Measurements from ENCODE around the gene EXOC3L4.
"Not testable (repeated sequence)": the region's sequence is repeated elsewhere in the genome, so short reads cannot be mapped to it uniquely, and the experiment has no call there.

The EXOC3L4 gene

DNA sequence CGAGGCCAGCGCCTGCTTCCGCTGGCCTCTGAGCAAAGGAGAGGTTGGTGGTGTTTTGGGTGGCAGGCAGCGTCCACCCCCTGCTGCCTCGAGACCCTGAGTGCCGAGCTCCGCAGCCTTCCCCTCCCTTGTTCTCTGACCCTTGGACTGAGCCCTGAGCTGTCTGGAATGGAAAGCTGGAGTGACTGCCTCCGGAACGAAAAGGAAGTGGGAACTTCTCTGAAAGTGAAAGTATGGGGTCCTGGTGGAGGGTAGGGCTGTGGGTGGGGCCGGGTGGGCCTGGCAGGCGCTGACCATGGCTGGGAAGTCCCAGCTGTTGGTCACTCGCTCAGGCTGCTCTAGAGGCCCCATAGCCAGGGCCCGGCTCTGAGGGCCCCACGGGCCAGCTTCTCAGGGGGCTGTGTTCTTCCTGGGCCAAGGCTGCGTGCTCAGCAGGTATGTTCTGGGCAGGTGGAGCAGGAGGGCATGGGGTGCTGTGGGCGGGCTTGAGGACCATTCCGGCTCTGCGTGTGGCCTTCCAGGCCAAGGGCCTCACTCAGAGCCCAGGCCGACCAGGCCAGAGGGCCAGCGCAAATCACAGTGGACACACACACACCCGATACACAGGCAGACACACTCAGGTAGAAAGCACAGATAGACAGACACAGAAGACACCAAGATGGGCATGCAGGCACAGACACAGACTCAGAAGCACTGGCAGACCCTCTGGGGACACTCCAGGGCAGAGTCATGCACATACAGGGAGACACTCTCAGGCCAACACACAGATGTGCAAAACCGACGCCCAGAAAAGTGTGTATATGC, at the start of gene EXOC3L4:
EXOC3L4 (plus strand) TSS at position 320 of the 804 bp plus-strand sequence. CDS start 5,495 bp downstream, outside the sequence.
- DNase-seq, result peak; percentile 42 to 64

GRCh38 chr14:103045371-103045869, 49.1 kb upstream of the EXOC3L4 start:
- no peak for DNase-seq

DNA sequence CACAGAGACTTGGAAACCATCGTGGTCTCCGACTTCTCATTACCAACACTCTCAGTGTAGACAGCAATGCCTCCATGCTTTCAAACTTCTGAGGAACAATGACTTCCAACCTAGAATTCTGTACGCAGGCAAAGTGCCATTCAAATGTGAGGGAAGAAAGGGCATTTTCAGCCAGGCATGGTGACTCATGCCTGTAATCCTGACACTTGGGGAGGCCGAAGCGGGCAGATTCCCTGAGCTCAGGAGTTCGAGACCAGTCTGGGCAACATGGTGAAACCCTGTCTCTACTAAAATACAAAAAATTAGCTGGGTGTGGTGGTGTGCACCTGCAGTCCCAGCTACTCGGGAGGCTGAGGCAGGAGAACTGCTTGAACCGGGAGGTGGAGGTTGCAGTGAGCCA, 47.1 kb upstream of the EXOC3L4 start:
- not testable (repeated sequence) for DNase-seq

DNA sequence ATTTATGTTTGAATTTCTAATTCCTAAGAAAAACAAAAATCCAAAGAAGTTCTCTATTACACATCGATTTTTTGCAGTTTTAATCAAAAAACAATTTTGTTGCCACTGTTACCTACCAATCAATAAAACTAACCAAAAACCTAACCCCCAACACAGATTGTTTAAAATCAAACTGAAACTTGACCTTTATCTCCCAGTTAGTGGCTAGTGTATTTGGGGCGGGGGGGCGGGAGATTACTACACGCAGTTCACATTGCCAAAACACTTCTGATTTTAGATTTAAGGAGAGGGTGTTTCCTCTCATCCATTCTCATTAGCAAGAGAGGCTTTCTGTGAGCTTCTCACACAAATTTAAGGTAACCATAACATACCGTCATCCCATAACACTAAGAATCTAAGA, 43.6 kb upstream of the EXOC3L4 start:
- no peak for DNase-seq

GRCh38 chr14:103052407-103052806, 42.1 kb upstream of the EXOC3L4 start:
- DNase-seq, result peak; percentile 79 to 88

- no peak for DNase-seq
Measured at GRCh38 chr14:103055695-103056094, 38.8 kb upstream of the EXOC3L4 start.

DNA sequence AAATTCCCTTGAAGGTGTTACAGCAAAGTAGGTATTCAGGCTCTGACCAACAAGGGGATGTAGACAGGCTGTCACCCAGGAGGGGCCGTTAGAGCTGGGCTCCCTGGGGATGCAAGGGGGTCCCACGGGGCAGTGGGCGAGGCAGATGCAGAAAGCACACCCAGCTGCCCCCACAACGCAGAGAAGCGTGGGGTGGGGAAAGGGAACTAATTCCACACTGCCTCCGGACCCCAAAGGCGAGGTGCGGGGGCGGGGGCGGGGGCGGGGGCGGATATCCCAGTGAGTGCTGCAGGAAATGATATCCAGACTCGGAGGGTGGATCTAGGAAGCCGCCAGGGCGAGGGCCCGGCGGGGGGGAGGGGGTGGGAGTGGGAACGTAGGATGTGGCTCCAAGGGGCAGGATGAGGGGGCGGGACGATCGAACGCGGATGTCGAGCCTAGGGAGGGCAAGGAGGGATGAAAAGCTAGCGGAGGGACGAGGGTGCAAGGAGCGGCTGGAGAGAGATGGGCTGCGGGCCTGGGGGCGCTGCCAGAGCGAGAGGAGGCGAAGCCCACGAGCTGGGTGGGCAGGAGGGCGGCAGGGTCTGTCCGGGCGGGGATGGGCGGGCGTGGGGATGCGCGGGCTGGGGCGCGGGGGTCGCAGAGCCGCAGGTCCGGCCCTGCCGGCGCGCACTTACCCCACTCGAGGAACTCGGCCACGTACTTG, 38.0 kb upstream of the EXOC3L4 start:
- DNase-seq, result no peak

DNA sequence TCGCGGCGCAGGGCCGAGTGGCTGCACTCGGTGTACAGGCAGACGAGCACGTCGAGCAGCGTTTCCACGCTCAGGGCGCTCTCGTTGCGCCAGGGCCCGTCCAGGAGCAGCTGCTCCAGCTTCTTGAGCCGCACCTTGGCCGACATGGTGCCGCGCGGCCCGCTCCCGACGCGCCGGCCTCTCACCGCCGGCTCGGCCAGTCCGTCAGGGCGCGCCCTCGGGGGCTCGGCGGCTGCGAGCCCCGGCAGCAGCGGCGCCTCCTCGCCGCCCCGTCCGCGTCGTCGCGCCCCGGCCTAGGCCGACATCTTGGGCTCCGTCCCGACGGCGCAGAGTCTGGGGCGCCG, 37.5 kb upstream of the EXOC3L4 start:
- DNase-seq, result no peak

DNA sequence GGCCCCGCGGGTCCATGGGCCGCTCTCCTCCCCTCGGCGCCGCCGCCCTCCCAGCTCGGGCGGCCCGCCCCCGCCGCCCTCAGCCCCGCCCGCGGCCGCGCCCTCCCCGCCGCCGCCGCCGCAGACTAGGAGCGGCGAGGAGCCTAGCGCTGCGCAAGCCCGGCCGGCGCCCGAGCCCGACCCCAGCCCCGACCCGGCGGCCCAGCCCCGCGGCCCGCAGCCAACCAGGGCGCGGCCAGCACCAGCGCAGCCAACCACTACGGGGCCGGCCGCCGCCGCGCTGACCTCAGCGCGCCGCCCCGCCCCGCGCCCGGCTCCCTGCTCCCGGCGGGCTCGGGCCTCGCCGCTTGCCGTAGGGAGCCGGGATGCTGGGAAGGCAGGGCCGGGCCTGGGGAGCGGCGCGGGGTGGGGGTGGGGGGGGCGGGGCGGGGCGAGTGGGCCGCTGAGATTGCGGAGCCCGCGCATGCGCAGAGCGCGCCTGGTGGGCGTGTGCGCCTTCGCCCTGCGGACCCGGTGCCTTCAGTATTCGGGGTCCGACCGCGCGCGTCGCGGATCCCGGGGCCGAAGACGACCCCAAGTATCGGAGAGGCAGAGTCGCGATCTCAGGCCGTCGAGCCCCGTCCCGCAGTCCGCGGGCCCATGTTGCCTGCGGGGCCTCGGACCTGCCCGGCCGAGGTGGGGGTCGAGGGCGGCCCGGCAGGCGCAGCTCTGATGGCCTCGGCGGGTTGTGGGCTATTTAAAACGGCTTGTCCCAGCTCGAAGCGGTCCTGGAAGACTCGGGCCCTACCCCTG, 37.0 kb upstream of the EXOC3L4 start, which contains the start of gene CDC42BPB:
CDC42BPB (minus strand) TSS at position 178 of the 792 bp plus-strand sequence. CDS start 376 bp downstream, outside the sequence.
- DNase-seq, result peak; percentile 86 to 88

GRCh38 chr14:103058164-103059055, 36.1 kb upstream of the EXOC3L4 start:
- DNase-seq, result no peak

GRCh38 chr14:103059556-103059955, 35.0 kb upstream of the EXOC3L4 start:
- no peak for DNase-seq

DNA sequence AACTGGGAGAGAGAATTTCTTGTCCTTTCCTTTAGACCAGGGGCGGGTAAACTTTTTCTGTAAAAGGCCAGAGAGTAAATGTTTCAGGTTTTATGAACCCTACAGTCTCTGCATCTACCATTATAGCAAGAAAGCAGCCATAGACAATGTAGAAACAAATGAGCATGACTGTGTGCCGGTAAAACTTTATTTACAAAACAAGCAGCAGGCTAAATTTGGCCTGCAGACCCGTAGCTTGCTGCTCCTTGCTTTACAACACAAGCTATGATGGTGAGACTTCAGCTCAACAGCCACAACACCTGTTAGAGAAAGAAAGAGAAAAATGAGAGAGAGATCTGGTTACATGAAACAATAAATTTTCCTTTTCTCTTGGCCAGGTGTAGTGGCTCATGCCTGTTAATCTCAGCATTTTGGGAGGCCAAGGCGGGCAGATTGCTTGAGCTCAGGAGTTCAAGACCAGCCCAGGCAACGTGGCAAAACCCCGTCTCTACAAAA, 33.0 kb upstream of the EXOC3L4 start:
- DNase-seq, result no peak

DNA sequence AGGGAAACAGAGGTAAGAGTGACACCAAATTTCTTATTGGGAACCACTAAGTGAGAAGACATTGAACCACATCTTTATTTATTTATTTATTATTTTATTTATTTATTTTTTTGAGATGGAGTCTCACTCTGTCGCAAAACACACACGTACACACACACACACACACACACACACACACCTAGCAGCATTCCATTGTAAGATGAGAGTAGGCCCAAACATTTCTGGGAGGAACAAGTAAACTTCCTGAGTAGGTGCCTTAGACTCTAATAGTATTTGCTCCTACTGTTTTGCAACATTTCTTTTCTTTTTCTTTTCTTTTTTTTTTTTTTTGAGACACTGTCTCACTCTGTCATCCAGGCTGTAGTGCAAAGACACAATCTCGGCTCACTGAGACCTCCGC, 30.1 kb upstream of the EXOC3L4 start:
- DNase-seq, result no peak

DNA sequence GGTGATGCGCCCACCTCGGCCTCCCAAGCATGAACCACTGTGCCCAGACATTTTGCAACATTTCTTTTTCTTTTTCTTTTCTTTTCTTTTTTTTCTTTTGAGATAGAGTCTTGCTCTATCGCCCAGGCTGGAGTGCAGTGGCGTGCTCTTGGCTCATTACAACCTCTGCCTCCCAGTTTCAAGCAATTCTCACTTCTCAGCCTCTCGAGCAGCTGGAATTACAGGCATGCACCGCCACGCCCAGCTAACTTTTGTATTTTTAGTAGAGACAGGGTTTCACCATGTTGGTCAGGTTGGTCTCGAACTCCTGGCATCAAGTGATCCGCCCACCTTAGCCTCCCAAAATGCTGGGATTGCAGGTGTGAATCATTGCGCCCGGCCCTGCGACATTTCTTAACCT, 29.5 kb upstream of the EXOC3L4 start:
- no peak for DNase-seq

DNA sequence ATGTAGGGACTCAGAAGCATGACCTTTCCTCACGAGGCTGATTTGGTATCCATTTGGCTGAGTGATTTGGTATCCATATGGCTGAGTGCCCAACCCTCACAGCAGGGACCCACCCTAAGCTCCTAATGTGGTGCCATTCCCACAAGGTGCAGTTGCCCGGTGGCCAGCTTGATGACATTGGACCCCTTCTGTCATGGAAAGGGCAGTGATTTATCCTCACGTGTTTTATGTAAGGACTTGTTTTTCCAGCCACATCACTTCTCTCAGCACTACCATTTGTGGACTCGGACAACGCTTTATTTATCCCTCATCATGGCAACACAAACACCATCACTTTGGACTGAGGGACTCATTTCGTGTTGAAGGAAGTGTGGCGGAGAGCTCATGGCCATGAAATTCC, 28.7 kb upstream of the EXOC3L4 start:
- no peak for DNase-seq

- no peak for DNase-seq
Measured at GRCh38 chr14:103066399-103066798, 28.1 kb upstream of the EXOC3L4 start.

DNA sequence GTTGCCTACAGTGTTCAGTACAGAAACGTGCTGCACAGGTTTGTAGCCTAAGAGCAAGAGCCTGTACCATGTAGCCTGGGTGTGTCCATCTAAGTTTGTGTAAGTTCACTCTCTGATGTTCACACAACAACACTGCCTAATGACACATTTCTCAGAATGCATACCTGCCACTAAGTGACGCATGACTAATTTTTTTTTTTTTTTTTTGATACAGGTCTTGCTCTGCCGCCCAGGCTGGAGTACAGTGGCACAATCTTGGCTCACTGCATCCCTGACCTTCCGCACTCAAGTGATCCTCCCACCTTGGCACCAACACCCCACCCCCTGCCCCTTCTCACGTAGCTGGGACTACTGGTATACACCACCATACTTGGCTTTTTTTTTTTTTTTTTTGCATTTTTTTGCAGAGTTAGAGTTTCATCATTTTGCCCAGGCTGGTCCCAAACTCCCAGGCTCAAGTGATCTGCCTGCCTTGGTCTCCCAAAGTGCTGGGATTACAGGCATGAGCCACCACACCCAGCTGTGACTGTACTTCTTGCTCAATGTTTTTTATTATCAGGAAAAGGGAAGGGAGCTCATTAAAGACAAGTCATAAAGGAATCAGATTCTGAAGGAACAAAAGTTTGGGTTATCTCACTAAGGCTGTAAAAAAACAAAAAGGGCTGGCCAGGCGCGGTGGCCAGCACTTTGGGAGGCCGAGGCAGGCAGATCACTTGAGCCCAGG, 27.1 kb upstream of the EXOC3L4 start:
- peak; percentile 49 to 51 for DNase-seq

DNA sequence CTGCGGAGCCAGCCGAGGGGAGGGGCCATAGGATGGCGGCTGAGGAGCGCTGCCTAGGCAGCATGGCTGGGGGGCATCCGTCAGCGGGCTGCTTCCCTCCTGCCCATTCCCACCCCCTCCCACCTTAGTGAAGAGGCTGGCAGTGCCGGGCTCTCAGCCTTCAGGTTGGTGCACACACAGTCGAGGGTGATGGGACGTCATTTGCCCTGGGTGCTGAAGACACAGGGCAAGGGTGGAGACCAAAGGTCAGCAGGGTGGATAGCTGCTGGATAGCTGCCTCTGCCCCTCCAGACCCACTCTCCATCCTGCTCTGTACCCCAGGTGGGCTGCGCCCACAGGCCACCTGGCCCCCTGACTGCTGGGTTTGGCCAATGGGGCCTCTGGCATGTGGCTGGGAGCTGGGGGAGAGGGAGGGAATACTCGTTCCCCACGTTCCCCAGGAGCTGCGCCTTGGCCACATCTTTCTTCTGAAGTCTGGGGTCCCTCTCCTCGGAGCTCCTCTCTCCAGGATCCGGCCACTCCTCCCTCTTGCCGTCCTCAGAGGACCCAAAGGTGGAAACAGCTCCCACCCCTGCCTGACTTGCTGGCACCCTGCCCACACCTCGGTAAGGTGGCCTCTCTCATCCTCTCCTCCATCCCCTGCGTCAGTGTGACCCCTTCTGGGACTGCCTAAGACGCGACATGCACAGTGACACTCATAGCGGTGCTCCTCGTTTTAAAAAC, 26.0 kb upstream of the EXOC3L4 start:
- DNase-seq, result no peak

GRCh38 chr14:103070263-103070885, 24.2 kb upstream of the EXOC3L4 start:
- DNase-seq, result no peak

GRCh38 chr14:103070971-103071542, 23.5 kb upstream of the EXOC3L4 start:
- DNase-seq, result no peak

All from inflammatory macrophage treated with lipopolysaccharide for 1 hour (primary cell).